HepG2 (cell line): ENCODE data around the gene PROX1. TPM values are rescaled to one million over a fixed set of nuclear protein-coding genes. Genes with fewer than 3 reads are reported as not detected.

ENCODE experiments used
- DNMT1 ChIP-seq: sonication (generic); formaldehyde crosslinking; IDR thresholded peaks from 2 replicates; pipeline ENCODE4 v1.5.1; 2020; ENCODE audit warnings: mild to moderate bottlenecking, missing genetic modification reagents
- EP300 ChIP-seq, 3 experiments: sonication (generic) in 1 of 3; formaldehyde crosslinking in 1 of 3; IDR thresholded peaks; 2 replicates each; pipeline versions ENCODE4 v1.5.1 to v1.6.1; 2011 to 2020; ENCODE audit warnings: low read depth in 2 of 3, low read length in 2 of 3, borderline replicate concordance in 1 of 3, improper control_type of control experiment in 1 of 3, mild to moderate bottlenecking in 1 of 3, missing genetic modification reagents in 1 of 3, moderate library complexity in 1 of 3
- FIP1L1 ChIP-seq: fragments of 200-400 bp; formaldehyde crosslinking; IDR thresholded peaks from 2 replicates; pipeline ENCODE4 v1.6.1; 2018; ENCODE audit warnings: low read depth, mild to moderate bottlenecking, low read length, moderate library complexity, borderline replicate concordance; ENCODE audit not compliant: insufficient read depth
- HNRNPH1 ChIP-seq: fragments of 200-400 bp; formaldehyde crosslinking; optimal IDR thresholded peaks from 2 replicates; pipeline ENCODE3; 2017; ENCODE audit warnings: mild to moderate bottlenecking, low read depth, low read length
- KAT2B ChIP-seq: fragments of 150-350 bp; IDR thresholded peaks from 2 replicates; pipeline ENCODE4 v1.6.1; 2014; ENCODE audit warnings: low read depth, low read length, borderline replicate concordance
- MYC ChIP-seq: sonication (generic); formaldehyde crosslinking; IDR thresholded peaks from 2 replicates; pipeline ENCODE4 v1.9.0; 2021; ENCODE audit warnings: missing genetic modification reagents, borderline replicate concordance
- PHF20 ChIP-seq: sonication (generic); formaldehyde crosslinking; IDR thresholded peaks from 2 replicates; pipeline ENCODE4 v1.5.0; 2020; ENCODE audit warnings: mild to moderate bottlenecking, missing genetic modification reagents
- RNF2 ChIP-seq: fragments of 450-650 bp; conservative IDR thresholded peaks from 2 replicates; pipeline ENCODE4 v1.6.1; 2016; ENCODE audit warnings: low read depth
- TOPORS ChIP-seq: sonication (generic); formaldehyde crosslinking; IDR thresholded peaks from 2 replicates; pipeline ENCODE4 v1.8.0; 2023; ENCODE audit warnings: mild to moderate bottlenecking, missing genetic modification reagents
- ZNF143 ChIP-seq: sonication (generic); formaldehyde crosslinking; IDR thresholded peaks from 2 replicates; pipeline ENCODE4 v1.4.0; 2020; ENCODE audit warnings: missing genetic modification reagents
- ZNF205 ChIP-seq: IDR thresholded peaks from 2 replicates; pipeline ENCODE4 v1.6.1; 2018; ENCODE audit warnings: missing biosample characterization, missing genetic modification reagents
- ZNF251 ChIP-seq: sonication (generic); formaldehyde crosslinking; IDR thresholded peaks from 2 replicates; pipeline ENCODE4 v1.9.0; 2021; ENCODE audit warnings: mild to moderate bottlenecking, missing genetic modification reagents
- ZNF282 ChIP-seq: fragments of 450-650 bp; IDR thresholded peaks from 2 replicates; pipeline ENCODE4 v1.6.1; 2018; ENCODE audit not compliant: partially characterized antibody
- ZNF329 ChIP-seq: sonication (generic); formaldehyde crosslinking; IDR thresholded peaks from 2 replicates; pipeline ENCODE4 v1.9.0; 2021; ENCODE audit warnings: low read depth, mild to moderate bottlenecking, missing genetic modification reagents
- ZNF350 ChIP-seq: sonication (generic); formaldehyde crosslinking; IDR thresholded peaks from 2 replicates; pipeline ENCODE4 v1.4.0; 2020; ENCODE audit warnings: mild to moderate bottlenecking, low read depth, missing genetic modification reagents, borderline replicate concordance
- ZNF431 ChIP-seq: sonication (generic); formaldehyde crosslinking; IDR thresholded peaks from 2 replicates; pipeline ENCODE4 v1.9.0; 2022; ENCODE audit warnings: missing genetic modification reagents, low read depth, mild to moderate bottlenecking, borderline replicate concordance
- ZNF547 ChIP-seq: sonication (generic); formaldehyde crosslinking; IDR thresholded peaks from 2 replicates; pipeline ENCODE4 v1.5.1; 2020; ENCODE audit warnings: mild to moderate bottlenecking, missing genetic modification reagents
- ZNF746 ChIP-seq: sonication (generic); formaldehyde crosslinking; IDR thresholded peaks from 2 replicates; pipeline ENCODE4 v1.8.0; 2022; ENCODE audit warnings: mild to moderate bottlenecking, missing genetic modification reagents
- ZNF792 ChIP-seq: IDR thresholded peaks from 2 replicates; pipeline ENCODE4 v1.6.1; 2016
- ZZZ3 ChIP-seq: sonication (generic); formaldehyde crosslinking; IDR thresholded peaks from 2 replicates; pipeline ENCODE4 v1.4.0; 2020; ENCODE audit warnings: missing genetic modification reagents, mild to moderate bottlenecking, borderline replicate concordance
- polyA plus RNA-seq, 8 experiments: library from polyadenylated mRNA; depleted of rRNA in 3 of 8; stranded (reverse) in 7 of 8; unstranded in 1 of 8; fragments of >200 nt; fragmentation: Illumina TruSeq in 4 of 8; extraction: Trizol in 4 of 8; gene quantifications; 2 replicates each; pipeline versions ENCODE4 v1.2.1 to v1.2.3, GENCODE V29; 2011 to 2016; ENCODE audit warnings: low read depth in 4 of 8, missing spikeins in 1 of 8, mixed read lengths in 1 of 8; ENCODE audit not compliant: insufficient read depth in 1 of 8
- total RNA-seq, 5 experiments: library from RNA; depleted of rRNA; stranded (reverse); fragments of >200 nt; fragmentation: Illumina TruSeq; extraction: Trizol; gene quantifications; 2 replicates each; pipeline ENCODE4 v1.2.3, GENCODE V29; 2016; ENCODE audit warnings: low read depth in 1 of 5
- TF ChIP-seq, protein P1 (sequence below): sonication (generic); formaldehyde crosslinking; IDR thresholded peaks from 2 replicates; pipeline ENCODE4 v1.5.0; 2020; ENCODE audit warnings: missing genetic modification reagents
- TF ChIP-seq, protein P2 (sequence below): sonication (generic); formaldehyde crosslinking; IDR thresholded peaks from 2 replicates; pipeline ENCODE4 v1.4.0; 2020; ENCODE audit warnings: missing genetic modification reagents
- TF ChIP-seq, protein P3 (sequence below): IDR thresholded peaks from 2 replicates; pipeline ENCODE4 v1.6.1; 2016; ENCODE audit warnings: low read depth, borderline replicate concordance
- TF ChIP-seq, protein P4 (sequence below): sonication (generic); formaldehyde crosslinking; IDR thresholded peaks from 2 replicates; pipeline ENCODE4; 2020; ENCODE audit warnings: missing genetic modification reagents, mild to moderate bottlenecking, borderline replicate concordance

The PROX1 gene
- total and polyA plus RNA-seq, 2 of the 13 experiments (the other 11 are each of a cell fraction or from before 2014, with no cell fraction given) = 12.3 to 30.2 TPM

DNA sequence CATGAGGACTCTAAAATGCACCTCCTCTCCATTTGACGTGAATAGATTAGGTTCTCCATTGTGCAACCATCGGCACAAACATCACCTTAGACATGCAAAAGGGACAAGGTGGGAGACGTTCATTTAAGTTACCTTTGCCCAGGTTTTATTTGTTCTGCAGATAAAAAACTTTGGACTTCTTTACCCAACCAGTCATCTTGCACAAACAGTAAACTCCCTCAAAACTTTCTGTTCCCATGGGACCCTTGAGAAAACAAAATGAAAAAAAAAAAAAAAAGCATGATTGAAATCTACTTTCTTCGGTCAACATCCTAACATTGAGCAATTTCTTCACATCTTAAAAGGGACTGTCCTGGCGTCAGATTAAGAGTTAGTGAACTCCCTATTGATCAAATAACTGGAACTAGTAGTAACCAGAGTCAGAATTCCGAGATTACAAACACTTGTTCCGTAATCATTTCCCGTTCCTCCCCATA lies 31.4 kb upstream of the PROX1 start (continued):
- no peak for TF ChIP-seq MYC (CRISPR knock-in tag)
- no peak for TF ChIP-seq ZNF251 (CRISPR knock-in tag)
- TF ChIP-seq PHF20 (CRISPR knock-in tag) = no peak
- TF ChIP-seq, protein P1, sequence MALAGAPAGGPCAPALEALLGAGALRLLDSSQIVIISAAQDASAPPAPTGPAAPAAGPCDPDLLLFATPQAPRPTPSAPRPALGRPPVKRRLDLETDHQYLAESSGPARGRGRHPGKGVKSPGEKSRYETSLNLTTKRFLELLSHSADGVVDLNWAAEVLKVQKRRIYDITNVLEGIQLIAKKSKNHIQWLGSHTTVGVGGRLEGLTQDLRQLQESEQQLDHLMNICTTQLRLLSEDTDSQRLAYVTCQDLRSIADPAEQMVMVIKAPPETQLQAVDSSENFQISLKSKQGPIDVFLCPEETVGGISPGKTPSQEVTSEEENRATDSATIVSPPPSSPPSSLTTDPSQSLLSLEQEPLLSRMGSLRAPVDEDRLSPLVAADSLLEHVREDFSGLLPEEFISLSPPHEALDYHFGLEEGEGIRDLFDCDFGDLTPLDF (CRISPR knock-in tag) = no peak
- no peak for TF ChIP-seq ZNF143
- TF ChIP-seq, protein P2, sequence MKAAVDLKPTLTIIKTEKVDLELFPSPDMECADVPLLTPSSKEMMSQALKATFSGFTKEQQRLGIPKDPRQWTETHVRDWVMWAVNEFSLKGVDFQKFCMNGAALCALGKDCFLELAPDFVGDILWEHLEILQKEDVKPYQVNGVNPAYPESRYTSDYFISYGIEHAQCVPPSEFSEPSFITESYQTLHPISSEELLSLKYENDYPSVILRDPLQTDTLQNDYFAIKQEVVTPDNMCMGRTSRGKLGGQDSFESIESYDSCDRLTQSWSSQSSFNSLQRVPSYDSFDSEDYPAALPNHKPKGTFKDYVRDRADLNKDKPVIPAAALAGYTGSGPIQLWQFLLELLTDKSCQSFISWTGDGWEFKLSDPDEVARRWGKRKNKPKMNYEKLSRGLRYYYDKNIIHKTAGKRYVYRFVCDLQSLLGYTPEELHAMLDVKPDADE (CRISPR knock-in tag) = no peak
- no peak for TF ChIP-seq ZNF746 (CRISPR knock-in tag)
- no peak for TF ChIP-seq FIP1L1
- TF ChIP-seq KAT2B = no peak
- TF ChIP-seq DNMT1 (CRISPR knock-in tag) = no peak
- TF ChIP-seq, protein P3, sequence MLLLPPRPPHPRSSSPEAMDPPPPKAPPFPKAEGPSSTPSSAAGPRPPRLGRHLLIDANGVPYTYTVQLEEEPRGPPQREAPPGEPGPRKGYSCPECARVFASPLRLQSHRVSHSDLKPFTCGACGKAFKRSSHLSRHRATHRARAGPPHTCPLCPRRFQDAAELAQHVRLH (CRISPR knock-in tag) = no peak
- no peak; the same call in 1 of the 2 replicates for TF ChIP-seq ZNF792 (CRISPR knock-in tag)
- TF ChIP-seq ZNF205 (CRISPR knock-in tag) = no peak
- TF ChIP-seq ZNF431 (CRISPR knock-in tag) = no peak
- no peak for TF ChIP-seq ZNF350 (CRISPR knock-in tag)
- no peak for TF ChIP-seq TOPORS
- TF ChIP-seq, protein P4, sequence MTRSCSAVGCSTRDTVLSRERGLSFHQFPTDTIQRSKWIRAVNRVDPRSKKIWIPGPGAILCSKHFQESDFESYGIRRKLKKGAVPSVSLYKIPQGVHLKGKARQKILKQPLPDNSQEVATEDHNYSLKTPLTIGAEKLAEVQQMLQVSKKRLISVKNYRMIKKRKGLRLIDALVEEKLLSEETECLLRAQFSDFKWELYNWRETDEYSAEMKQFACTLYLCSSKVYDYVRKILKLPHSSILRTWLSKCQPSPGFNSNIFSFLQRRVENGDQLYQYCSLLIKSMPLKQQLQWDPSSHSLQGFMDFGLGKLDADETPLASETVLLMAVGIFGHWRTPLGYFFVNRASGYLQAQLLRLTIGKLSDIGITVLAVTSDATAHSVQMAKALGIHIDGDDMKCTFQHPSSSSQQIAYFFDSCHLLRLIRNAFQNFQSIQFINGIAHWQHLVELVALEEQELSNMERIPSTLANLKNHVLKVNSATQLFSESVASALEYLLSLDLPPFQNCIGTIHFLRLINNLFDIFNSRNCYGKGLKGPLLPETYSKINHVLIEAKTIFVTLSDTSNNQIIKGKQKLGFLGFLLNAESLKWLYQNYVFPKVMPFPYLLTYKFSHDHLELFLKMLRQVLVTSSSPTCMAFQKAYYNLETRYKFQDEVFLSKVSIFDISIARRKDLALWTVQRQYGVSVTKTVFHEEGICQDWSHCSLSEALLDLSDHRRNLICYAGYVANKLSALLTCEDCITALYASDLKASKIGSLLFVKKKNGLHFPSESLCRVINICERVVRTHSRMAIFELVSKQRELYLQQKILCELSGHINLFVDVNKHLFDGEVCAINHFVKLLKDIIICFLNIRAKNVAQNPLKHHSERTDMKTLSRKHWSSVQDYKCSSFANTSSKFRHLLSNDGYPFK (CRISPR knock-in tag) = no peak
- TF ChIP-seq ZNF547 (CRISPR knock-in tag) = no peak
- TF ChIP-seq EP300 (IDR thresholded peaks at IDR 0.05; ENCODE audit: low read depth in 2 of 2, low read length in 2 of 2) = peak; percentile 93 to 98
- peak; percentile 75; the same call in 1 of the 2 replicates for TF ChIP-seq EP300 (CRISPR knock-in tag; IDR thresholded peaks at IDR 0.05; ENCODE audit: borderline replicate concordance)
- no peak for TF ChIP-seq ZNF282
- TF ChIP-seq RNF2 = no peak
- TF ChIP-seq ZZZ3 = no peak
- no peak for TF ChIP-seq HNRNPH1
- no peak for TF ChIP-seq ZNF329
